CD14-positive monocyte (primary cell): ENCODE data around the gene GFOD1. TPM values are rescaled to one million over a fixed set of nuclear protein-coding genes. Genes with fewer than 3 reads are reported as not detected.

Experiments used
- DNase-seq, 3 donors: peaks; one replicate each; pipeline ENCODE4 v3.0.0-alpha.2; 2011 to 2022
- H2AFZ ChIP-seq: 2 replicates; pipeline ENCODE4 v1.6.0; 2012; ENCODE audit warnings: mild to moderate bottlenecking, low read depth, low read length, inconsistent platforms; ENCODE audit not compliant: insufficient read depth, poor library complexity, severe bottlenecking
- H3K27ac ChIP-seq, 2 donors: 1 replicate in 1 of 2; 2 replicates in 1 of 2; pipeline ENCODE4 v1.5.1; 2012 to 2013; ENCODE audit warnings: low read length in 2 of 2, control low read depth in 1 of 2, inconsistent platforms in 1 of 2, low read depth in 1 of 2, mild to moderate bottlenecking in 1 of 2
- H3K27me3 ChIP-seq, 2 donors: one replicate each; pipeline versions ENCODE4 v1.6.0 to v1.6.1; 2011 to 2013; ENCODE audit warnings: low read length in 2 of 2; ENCODE audit not compliant: control insufficient read depth in 2 of 2, insufficient read depth in 2 of 2
- H3K36me3 ChIP-seq, 2 donors: replicated peaks in 1 of 2; 1 replicate in 1 of 2; 2 replicates in 1 of 2; pipeline versions ENCODE4 v1.5.1 to v1.6.1; 2012 to 2013; ENCODE audit warnings: low read length in 2 of 2, control low read depth in 1 of 2, inconsistent platforms in 1 of 2, mild to moderate bottlenecking in 1 of 2; ENCODE audit not compliant: insufficient read depth in 2 of 2, control insufficient read depth in 1 of 2
- H3K4me1 ChIP-seq, 2 donors: 1 replicate in 1 of 2; 2 replicates in 1 of 2; pipeline versions ENCODE4 v1.5.1 to v1.6.1; 2012 to 2013; ENCODE audit warnings: low read length in 2 of 2, control low read depth in 1 of 2, inconsistent platforms in 1 of 2, mild to moderate bottlenecking in 1 of 2, moderate library complexity in 1 of 2; ENCODE audit not compliant: insufficient read depth in 2 of 2, control insufficient read depth in 1 of 2
- H3K4me2 ChIP-seq: replicated peaks from 2 replicates; pipeline ENCODE3; 2012; ENCODE audit warnings: low read length, moderate library complexity, mild to moderate bottlenecking; ENCODE audit not compliant: poor library complexity, severe bottlenecking; ENCODE audit errors: extremely low read depth
- H3K4me3 ChIP-seq, 3 experiments: fragments of 200-600 bp in 1 of 3; sonication (generic) in 1 of 3; replicated peaks in 1 of 3; 1 replicate in 2 of 3; 2 replicates in 1 of 3; pipeline ENCODE4 v1.5.1; 2011 to 2013; ENCODE audit warnings: low read length in 3 of 3, mild to moderate bottlenecking in 3 of 3, control low read depth in 2 of 3, low read depth in 2 of 3, inconsistent platforms in 1 of 3, moderate library complexity in 1 of 3
- H3K79me2 ChIP-seq: 2 replicates; pipeline ENCODE4 v1.6.0; 2012; ENCODE audit warnings: mild to moderate bottlenecking, control low read depth, inconsistent platforms, low read length, moderate library complexity; ENCODE audit not compliant: insufficient read depth
- H3K9ac ChIP-seq: 2 replicates; pipeline ENCODE4 v1.6.0; 2017; ENCODE audit warnings: low read length, mild to moderate bottlenecking; ENCODE audit not compliant: insufficient read depth, poor library complexity, severe bottlenecking
- H3K9me3 ChIP-seq, 2 donors: replicated peaks in 1 of 2; 1 replicate in 1 of 2; 2 replicates in 1 of 2; pipeline versions ENCODE4 v1.5.1 to v1.6.1; 2012 to 2013; ENCODE audit warnings: low read length in 2 of 2, control low read depth in 1 of 2; ENCODE audit not compliant: control insufficient read depth in 1 of 2, insufficient read depth in 1 of 2
- H4K20me1 ChIP-seq: 2 replicates; pipeline ENCODE4 v1.6.0; 2012; ENCODE audit warnings: mild to moderate bottlenecking, low read length, control low read depth, moderate library complexity; ENCODE audit not compliant: insufficient read depth
- H3K27ac Mint-ChIP-seq, 7 donors: one replicate each; pipeline ENCODE4 v1.8.0; 2020; ENCODE audit warnings: mild to moderate bottlenecking in 7 of 7, mixed read lengths in 7 of 7, moderate library complexity in 6 of 7, inconsistent platforms in 2 of 7
- H3K27me3 Mint-ChIP-seq, 3 donors: one replicate each; pipeline ENCODE4 v1.8.0; 2021 to 2022; ENCODE audit warnings: low read depth in 3 of 3, mild to moderate bottlenecking in 3 of 3, mixed read lengths in 3 of 3, moderate library complexity in 3 of 3, inconsistent platforms in 1 of 3
- H3K36me3 Mint-ChIP-seq, 2 donors: one replicate each; pipeline ENCODE4 v1.8.0; 2020; ENCODE audit warnings: mixed read lengths in 2 of 2, inconsistent platforms in 1 of 2, mild to moderate bottlenecking in 1 of 2
- H3K4me1 Mint-ChIP-seq: one replicate; pipeline ENCODE4 v1.8.0; 2020; ENCODE audit warnings: mild to moderate bottlenecking, mixed read lengths
- H3K4me3 Mint-ChIP-seq, 2 donors: one replicate each; pipeline ENCODE4 v1.8.0; 2020; ENCODE audit warnings: mild to moderate bottlenecking in 2 of 2, mixed read lengths in 2 of 2, moderate library complexity in 1 of 2
- H3K9me3 Mint-ChIP-seq, 7 donors: one replicate each; pipeline ENCODE4 v1.8.0; 2020 to 2022; ENCODE audit warnings: mixed read lengths in 7 of 7, mild to moderate bottlenecking in 6 of 7, moderate library complexity in 6 of 7, inconsistent platforms in 2 of 7
- CTCF ChIP-seq: fragments of 200-600 bp; IDR thresholded peaks from one replicate; pipeline ENCODE4 v1.8.0; 2022; ENCODE audit warnings: antibody characterized with exemption, mild to moderate bottlenecking
- WGBS: methylation state at CpG from one replicate; pipeline ENCODE4 v1.1.5; 2013; ENCODE audit warnings: missing lambda C conversion rate; ENCODE audit not compliant: insufficient coverage; 5-methylcytosine and 5-hydroxymethylcytosine counted together
- intact Hi-C, 2 donors: fragments of 100-400 bp; cut with micrococcal nuclease; formaldehyde crosslinking; loops; one replicate each; pipeline versions ENCODE4 v1.15.0 to v1.15.1; 2023
- polyA plus RNA-seq, 3 donors: library from polyadenylated mRNA; depleted of rRNA in 1 of 3; unstranded in 2 of 3; stranded (reverse) in 1 of 3; fragments of 300-500 nt in 2 of 3; fragments of >200 nt in 1 of 3; fragmentation: Illumina TruSeq in 2 of 3; gene quantifications; 1 replicate in 2 of 3; 2 replicates in 1 of 3; pipeline ENCODE4 v1.2.3, GENCODE V29; 2012 to 2021

GFOD1 gene
- polyA plus RNA-seq, 3 donors = 2.4 to 8.7 (median 2.4) TPM

GRCh38 chr6:13392462-13392861, 94.9 kb downstream of the GFOD1 start:
- Histone ChIP-seq H3K4me3 (no peak overlapping the region), H2AFZ (no peak overlapping the region), H3K79me2 (peaks cover 8% of the 10 kb centered on the region), H3K27ac (no peak overlapping the region), H3K4me1 (peaks cover 27 to 32% of the 10 kb centered on the region in 2 donors), H4K20me1 (no peaks in the 10 kb centered on the region), H3K36me3 (no peaks in the 10 kb centered on the region), H3K9ac (no peak overlapping the region), H3K9me3 (no peaks in the 10 kb centered on the region), H3K4me2 (no peak overlapping the region), H3K27me3 (no peaks in the 10 kb centered on the region)
- Mint-ChIP-seq H3K4me1 (peaks cover 34% of the 10 kb centered on the region), H3K36me3 (peaks cover 0 to 5% of the 10 kb centered on the region in 2 donors), H3K27ac (peak overlapping the region in 3 of 7 donors; percentile 1 to 68 (median 21)), H3K9me3 (peaks cover 0 to 7% (median 2%) of the 10 kb centered on the region in 7 donors), H3K27me3 (peaks cover 0 to 5% (median 0%) of the 10 kb centered on the region in 3 donors), H3K4me3 (no peak overlapping the region)
- DNase-seq = no peak
- TF ChIP-seq CTCF = no peak
- intact Hi-C loops = no loop called here
- 50% methylated on average over 2 of the region's 2 CpGs for WGBS

- Histone ChIP-seq H3K36me3 (no peaks in the 10 kb centered on the region), H4K20me1 (no peaks in the 10 kb centered on the region), H3K9ac (no peak overlapping the region), H2AFZ (no peak overlapping the region), H3K4me1 (peaks cover 18 to 23% of the 10 kb centered on the region in 2 donors), H3K9me3 (no peaks in the 10 kb centered on the region), H3K79me2 (peaks cover 3% of the 10 kb centered on the region), H3K27ac (no peak overlapping the region), H3K4me2 (no peak overlapping the region), H3K27me3 (no peaks in the 10 kb centered on the region), H3K4me3 (no peak overlapping the region)
- TF ChIP-seq CTCF = no peak
- no peak overlapping the region for H3K4me3 Mint-ChIP-seq
- H3K27ac Mint-ChIP-seq = peak overlapping the region in 1 of 7 donors; percentile 18
- 100% methylated on average over 1 of the region's 5 CpGs for WGBS
- H3K27me3 Mint-ChIP-seq = peaks cover 0 to 5% (median 0%) of the 10 kb centered on the region in 3 donors
- H3K4me1 Mint-ChIP-seq = peaks cover 25% of the 10 kb centered on the region
- H3K36me3 Mint-ChIP-seq = peaks cover 0 to 4% of the 10 kb centered on the region in 2 donors
- intact Hi-C loops = no loop called here
- DNase-seq = no peak
- peaks cover 0 to 7% (median 2%) of the 10 kb centered on the region in 7 donors for H3K9me3 Mint-ChIP-seq
Measured at GRCh38 chr6:13391537-13391936, 95.9 kb downstream of the GFOD1 start.
